OCI-LY3 (cell line): Measurements from ENCODE around the gene SMTNL2.
"Not testable (repeated sequence)": the region's sequence is repeated elsewhere in the genome, so short reads cannot be mapped to it uniquely, and the experiment has no call there.

Source experiments
- CTCF ChIP-seq: fragments of 200-600, 300-600 bp; sonication (generic); IDR thresholded peaks from 2 replicates; pipeline ENCODE4 v1.5.1; 2014; ENCODE audit warnings: antibody characterized with exemption, low read length, low read depth
- EZH2phosphoT487 ChIP-seq: fragments of 200-600 bp; shearing (Covaris generic); IDR thresholded peaks from 2 replicates; pipeline ENCODE4 v1.6.1; 2018; ENCODE audit warnings: antibody characterized with exemption, mixed run types, low read depth

- TF ChIP-seq CTCF, EZH2phosphoT487: not testable (repeated sequence)
These were observed 71.6 kb downstream of the SMTNL2 start for GRCh38 chr17:4655933-4656332.
